HG03095 (cell line): ENCODE results near the gene SF3A2.

Experiments used
- ATAC-seq: cut with Tn5 transposase; IDR thresholded peaks from one replicate; pipeline ENCODE4 v1.9.1; 2021; ENCODE audit warnings: moderate library complexity; ENCODE audit not compliant: unreplicated experiment

Gene SF3A2

DNA sequence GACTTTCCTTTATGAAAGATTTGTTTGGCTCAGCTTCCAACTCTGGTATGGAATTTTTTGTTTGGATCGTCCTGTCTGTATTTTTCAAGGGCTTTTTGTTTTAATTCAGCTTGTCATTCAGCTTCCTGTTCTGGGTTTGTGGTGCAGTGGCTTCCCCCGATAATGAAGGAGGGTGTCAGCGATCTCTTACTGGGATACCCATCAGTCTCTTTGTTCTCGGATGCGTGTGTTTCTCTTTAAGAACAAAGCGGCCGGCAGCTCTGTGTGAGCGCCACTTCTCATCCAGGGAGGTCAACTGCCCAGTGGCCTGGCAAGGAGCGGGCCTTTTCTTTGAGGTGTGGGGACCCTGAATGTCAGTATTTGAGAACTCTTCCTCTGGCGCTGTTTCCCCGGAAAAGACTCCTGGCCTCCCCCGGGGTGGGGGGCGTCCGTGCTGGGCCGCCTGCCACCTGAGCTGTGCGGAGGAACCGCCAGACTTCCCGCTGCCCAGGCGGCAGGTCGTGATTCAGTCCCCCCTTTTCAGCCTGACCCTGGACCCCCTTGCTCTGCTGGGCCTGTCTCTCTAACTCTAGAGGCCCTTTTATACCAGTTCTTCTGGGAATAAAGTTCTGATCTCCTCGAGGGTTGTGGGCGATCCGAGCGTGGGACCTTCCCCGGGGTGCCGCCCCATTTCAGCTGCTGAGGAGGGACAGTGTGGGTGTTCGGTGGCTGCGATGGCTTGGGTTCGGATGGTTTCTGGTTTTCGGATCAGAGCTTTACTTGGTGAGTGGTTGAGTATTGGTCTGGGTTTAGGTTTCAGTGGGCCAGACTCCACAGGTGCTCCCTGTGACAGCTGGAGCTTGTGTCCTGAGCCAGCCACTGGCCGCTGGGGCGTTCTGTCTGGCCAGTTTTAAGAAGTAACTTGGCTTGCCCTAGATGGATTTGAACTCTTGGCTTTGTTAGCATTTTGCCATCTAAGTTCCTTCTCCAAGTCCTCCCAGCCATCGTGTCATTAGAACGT is 3.4 kb downstream of the SF3A2 start:
- ATAC-seq = no peak

DNA sequence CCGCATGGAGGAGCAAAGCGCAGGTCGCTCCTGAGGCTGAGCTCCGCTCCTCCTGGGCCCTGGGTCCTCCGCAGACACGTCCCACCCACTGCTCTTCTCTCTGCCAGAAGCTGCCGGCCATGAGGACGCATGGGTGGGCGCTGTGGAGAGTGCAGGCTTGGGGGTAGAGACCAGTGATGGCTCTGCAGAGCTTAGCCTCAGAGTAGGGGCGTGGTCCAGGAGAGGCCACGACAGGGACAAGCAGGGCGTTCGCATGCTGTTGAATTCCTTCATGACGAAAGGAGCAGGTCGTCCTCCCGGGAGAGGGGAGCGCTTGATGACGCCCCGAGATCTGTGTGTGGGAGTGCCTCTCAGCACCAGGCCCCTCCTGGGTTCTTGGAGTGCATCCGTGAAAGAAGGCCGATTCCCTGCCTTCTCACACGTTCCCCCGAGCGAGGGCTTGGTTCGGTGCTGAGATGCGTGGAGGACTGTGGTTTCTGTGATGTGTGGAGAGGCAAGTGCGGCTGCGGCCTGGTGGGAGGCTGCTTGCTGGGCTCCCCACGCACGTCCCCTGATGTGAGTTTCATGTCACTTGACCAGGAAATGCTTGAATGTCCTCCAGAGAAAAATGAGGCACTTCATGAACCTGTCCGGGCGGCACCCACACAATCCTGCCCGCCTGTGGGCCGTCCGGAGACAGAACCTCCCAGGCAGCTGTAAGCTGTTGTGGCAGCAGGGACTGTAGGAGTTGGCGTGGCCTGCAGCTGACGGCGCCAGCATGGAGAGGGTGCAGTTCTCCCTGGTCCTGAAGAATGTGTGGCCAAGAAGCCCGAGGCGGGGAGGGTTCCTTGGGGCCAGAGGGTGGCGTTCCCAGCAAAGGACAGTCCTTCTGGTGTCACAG is 4.5 kb downstream of the SF3A2 start:
- no peak for ATAC-seq

DNA sequence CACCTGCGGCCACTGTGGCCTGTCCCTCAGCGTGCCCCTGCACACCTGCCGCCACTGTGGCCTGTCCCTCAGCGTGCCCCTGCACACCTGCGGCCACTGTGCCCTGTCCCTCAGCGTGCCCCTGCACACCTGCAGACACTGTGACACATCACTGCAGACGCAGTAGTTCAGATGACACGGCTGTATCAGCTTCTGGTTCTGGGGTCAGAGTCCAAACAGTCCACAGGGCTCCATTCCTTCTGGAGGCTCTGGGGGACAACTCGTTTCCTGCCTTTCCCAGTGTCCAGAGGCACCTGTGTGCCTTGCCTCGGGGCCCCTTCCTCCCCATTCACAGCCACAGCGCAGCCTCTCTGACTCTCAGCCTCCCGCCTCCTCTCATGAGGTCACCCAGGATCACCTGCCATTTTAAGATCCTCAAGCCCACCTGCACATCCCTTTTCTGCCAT is 5.5 kb downstream of the SF3A2 start:
- no peak for ATAC-seq

DNA sequence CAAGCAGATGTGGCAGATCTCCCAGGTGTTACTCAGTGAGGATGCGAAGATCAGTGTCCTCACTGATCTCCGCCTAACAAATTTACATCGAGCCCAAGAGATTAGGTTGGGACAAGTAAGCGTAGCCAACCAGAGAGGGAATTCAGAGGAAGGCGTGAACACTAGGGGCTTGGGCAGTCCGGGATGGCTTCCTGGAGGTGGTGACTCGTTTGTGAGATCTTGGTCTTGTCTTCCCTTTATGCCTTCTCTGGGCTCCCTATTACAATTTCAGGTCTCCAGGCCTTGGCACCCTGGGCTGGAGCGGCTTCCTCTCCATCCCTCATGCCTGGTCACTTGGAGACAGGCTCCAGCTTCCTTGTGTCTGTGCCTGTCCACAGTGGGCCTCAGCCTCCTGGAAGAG is 6.2 kb downstream of the SF3A2 start:
- ATAC-seq = no peak

DNA sequence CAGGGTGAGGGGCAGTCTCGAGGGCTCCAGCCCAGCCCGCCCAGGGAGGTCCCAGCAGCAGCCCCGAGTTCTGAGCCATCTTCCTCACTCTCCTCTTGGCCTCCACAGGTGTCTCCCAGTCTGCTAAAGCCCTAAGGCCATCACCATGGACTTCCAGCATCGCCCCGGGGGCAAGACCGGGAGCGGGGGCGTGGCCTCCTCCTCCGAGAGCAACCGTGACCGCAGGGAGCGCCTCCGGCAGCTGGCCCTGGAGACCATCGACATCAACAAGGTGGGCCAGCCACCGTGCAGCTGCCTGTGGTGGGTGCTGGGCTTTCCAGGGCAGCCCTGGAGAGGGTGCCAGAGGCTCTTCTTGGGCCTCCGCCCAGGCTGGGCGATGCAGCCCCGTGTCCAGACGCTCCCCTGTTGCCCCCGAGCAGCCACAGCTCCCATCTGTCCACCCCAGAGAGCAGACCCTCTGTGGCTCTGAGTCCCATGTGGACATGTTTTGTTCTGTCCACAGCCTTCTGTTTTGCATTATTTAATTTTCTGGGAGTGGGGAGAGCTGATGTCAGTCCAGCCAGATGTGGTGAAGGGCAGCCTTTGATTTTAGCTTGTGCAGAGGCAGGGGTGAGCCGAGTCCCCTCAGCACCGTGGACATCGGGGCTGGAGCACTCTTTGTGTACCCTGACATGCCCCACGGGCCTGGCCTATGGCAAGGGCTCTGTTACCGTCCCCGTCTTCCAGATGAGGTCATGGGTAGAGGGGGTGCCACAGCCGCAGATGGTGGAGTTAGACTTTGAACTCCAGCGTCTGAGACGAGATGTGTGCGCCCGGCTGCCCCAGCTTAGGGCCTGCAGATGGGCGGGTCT is 6.9 kb downstream of the SF3A2 start:
- no peak for ATAC-seq

DNA sequence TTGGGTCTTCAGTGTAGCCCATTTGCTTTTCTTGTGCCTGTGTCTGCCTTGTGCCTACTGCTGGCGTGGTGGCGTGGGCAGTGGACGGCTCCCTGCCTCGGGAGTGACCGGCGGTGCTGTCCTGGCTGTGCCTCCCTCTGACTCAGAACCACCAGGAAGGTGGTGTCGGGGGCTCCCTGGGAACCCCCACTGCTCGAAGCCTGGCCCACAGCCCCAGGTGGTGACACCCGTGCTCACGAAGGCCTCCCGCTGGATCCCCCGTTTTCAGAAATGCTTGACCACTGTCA is 7.4 kb downstream of the SF3A2 start:
- ATAC-seq = no peak

DNA sequence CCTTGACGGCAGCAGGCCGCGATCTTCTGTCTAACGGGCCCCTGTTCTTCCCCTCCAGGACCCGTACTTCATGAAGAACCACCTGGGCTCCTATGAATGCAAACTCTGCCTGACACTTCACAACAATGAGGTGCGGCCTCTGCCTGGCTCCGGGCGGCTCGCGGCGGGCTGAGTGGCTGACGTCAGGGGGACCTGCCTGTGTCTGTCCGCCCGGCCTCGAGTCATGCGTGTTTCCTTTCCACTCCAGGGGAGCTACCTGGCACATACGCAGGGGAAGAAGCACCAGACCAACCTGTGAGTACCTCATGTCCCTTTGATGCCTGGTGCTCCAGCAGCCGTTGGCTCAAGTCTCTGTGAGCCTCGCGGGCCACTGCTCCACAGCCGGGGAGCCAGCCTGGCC is 7.9 kb downstream of the SF3A2 start:
- ATAC-seq = no peak

DNA sequence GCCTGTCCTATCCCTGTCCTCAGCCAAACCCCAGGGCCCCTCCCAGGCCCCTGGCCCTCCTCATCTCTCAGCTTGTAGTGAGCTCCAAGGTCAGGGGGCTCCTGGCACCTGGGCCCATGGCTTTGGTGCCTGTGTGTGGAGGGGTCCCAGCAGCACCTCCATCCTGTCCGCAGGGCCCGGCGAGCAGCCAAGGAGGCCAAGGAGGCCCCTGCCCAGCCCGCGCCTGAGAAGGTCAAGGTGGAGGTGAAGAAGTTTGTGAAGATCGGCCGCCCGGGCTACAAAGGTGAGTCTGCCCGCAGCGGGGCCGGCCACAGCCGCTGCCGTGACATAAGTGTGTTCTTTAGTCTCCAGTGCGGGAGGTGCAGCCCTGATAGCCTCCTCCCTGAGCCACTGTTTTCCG is 8.6 kb downstream of the SF3A2 start:
- ATAC-seq = no peak

DNA sequence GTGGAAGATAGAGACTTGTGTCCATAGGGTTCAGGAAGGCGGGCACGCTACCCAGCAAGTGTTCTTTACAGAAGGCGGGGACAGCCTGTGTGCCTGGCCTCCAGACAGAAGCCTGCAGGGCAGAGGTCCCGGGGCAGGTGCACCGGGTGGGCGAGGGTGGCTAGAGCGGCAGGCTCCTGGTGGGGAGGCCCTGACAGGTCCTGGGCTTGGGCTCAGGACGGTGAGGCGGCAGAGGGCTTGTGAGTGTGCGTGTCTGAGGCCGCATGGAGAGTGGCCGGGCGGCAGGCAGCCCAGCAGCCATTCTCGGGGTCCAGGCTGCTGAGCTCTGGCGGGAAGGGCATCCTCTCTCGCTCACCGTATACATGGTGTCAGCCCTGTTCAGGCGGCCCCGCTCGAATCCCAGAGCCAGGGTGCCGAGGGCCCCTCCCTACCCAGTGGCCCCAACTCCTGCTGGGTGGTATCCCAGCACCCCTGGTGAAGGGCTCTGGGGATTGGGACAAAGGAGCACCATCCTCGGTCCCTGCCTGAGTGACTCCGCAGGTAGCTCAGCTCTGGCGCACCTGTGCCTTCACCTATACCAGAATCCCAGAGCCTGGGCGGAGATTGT is 9.5 kb downstream of the SF3A2 start:
- ATAC-seq = no peak

DNA sequence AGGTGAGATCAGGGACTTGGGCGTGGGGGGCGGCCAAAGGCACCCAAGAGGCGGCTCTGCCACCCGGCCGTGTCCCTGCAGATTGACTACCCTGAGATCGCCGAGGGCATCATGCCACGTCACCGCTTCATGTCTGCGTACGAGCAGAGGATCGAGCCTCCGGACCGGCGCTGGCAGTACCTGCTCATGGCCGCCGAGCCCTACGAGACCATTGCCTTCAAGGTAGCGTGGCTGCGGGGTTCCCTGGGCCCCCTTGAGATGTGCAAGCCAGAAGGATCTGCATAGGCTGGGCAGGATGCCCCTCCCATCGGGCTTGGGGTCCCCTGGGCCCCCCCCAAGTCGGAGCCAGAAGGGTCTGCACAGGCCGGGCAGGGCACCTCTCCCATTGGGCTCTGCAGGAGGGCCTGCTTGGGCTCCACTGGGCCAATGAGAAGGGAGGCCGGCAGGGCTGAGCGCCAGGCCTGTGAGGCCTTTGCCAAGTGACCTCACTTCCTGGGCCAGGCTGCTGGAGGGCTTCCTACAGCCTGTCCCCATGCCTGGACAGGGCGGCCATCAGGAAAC is 10.3 kb downstream of the SF3A2 start:
- no peak for ATAC-seq

DNA sequence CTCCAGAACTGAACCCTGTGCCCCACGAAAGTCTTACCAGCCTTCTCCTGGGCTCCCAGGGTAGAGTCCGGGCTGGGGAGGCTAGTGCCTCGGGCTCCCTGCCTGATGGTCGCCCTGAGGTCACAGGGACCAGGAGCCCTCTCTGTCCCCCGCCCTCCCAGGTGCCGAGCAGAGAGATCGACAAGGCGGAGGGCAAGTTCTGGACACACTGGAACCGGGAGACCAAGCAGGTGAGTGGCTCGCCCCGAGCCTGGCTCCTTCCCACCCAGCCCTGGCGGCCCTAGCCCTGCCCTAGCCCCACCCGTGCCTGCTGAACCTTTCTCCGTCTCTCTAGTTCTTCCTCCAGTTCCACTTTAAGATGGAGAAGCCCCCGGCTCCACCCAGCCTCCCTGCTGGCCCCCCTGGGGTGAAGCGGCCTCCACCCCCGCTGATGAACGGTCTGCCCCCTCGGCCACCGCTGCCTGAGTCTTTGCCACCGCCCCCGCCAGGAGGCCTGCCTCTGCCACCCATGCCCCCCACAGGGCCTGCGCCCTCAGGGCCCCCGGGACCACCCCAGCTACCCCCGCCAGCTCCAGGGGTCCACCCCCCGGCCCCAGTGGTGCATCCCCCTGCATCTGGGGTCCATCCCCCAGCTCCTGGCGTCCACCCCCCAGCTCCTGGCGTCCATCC is 10.9 kb downstream of the SF3A2 start:
- ATAC-seq = no peak

DNA sequence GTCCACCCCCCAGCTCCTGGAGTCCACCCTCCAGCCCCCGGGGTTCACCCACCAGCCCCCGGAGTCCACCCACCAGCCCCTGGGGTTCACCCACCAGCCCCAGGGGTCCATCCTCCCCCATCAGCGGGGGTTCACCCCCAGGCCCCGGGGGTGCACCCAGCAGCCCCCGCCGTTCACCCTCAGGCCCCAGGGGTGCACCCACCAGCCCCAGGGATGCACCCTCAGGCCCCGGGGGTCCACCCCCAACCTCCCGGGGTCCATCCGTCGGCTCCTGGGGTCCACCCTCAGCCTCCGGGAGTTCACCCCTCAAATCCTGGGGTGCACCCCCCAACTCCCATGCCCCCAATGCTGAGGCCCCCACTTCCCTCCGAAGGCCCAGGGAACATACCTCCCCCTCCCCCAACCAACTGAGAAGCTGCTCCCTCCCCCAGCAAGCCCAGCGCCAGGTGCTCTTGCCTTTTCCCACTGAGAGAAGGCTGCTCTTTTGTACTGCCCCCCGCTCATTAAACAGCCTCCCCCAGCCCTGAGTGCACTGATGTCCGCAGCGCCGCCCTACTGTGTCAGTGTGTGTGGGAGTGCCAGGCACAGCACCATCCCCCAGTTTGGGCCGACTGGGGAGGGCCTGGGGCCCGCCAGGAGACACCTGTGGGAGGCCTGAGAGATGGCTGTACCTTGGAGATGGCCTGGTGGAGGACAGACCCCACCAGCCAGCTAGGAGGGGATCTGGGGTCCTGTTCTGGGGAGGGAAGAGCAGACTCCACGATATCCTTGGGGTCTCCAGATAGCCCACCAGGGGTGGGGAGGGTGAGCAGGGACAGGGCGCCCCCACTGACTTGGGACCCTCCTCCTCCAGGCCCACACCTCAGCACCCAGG is 11.7 kb downstream of the SF3A2 start:
- no peak for ATAC-seq

DNA sequence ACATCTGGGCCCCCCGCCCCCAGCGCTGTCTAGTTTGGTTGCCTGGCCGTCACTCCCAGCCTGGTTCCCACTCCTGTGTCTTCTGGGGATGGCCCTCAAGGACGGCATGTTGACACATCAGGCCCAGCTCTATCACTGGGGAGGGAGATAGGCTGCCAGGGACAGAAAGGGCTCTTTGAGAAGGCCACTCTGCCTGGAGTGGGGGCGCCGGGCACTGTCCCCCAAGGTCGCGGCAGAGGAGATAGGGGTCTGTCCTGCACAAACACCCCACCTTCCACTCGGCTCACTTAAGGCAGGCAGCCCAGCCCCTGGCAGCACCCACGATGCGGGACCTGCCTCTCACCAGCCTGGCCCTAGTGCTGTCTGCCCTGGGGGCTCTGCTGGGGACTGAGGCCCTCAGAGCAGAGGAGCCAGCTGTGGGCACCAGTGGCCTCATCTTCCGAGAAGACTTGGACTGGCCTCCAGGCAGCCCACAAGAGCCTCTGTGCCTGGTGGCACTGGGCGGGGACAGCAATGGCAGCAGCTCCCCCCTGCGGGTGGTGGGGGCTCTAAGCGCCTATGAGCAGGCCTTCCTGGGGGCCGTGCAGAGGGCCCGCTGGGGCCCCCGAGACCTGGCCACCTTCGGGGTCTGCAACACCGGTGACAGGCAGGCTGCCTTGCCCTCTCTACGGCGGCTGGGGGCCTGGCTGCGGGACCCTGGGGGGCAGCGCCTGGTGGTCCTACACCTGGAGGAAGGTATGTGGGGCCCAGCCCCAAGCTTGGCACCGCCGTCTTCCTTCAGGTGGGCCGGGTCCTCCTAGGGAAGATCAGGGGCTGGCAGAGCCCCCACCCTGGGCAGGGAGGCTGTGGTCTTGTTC is 12.6 kb downstream of the SF3A2 start, which contains the start of gene AMH:
TSS of gene AMH (plus strand) at position 314 of the 857 bp plus-strand sequence. CDS start at position 324, 10 bp downstream.
- ATAC-seq = no peak

DNA sequence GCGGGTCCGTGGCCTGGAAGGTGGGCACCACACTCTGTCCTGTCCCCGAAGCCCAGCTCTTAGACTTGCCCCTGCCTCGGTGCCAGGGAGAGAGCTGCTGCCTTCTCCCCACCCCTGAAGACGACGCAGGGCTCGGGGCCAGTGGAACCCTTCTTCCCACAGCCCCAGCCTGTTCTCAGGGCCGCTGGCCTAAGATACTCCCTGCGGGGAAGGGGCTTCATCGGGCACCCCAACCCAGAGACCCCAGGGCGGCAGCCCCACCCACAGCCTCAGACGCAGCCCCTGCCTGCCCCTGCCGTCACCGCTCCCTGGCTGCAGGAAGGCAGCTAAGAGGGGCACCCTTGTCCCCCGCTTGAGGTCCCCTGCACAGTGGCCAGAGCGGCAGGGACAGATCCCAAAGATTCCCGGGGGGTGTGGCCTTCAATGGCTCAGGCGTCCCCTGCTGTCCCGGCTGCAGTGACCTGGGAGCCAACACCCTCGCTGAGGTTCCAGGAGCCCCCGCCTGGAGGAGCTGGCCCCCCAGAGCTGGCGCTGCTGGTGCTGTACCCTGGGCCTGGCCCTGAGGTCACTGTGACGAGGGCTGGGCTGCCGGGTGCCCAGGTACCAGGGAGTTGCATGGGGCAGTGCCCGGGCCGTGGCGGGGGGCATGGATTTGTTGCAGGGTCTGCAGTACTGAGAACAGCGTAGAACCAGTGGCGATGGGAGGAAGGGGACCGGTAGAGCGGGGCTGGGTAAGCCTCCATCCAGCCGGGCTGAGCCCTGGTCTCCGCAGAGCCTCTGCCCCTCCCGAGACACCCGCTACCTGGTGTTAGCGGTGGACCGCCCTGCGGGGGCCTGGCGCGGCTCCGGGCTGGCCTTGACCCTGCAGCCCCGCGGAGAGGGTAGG is 13.5 kb downstream of the SF3A2 start:
- no peak for ATAC-seq

DNA sequence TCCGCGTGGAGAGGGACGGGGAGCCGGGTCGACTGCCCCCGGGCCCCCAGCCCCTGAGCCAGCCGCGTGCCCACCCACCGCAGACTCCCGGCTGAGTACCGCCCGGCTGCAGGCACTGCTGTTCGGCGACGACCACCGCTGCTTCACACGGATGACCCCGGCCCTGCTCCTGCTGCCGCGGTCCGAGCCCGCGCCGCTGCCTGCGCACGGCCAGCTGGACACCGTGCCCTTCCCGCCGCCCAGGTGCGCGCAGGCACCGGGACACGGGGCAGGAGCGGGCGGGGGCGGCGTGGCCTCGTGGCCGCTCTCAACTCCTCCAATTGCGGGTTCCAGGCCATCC is 14.1 kb downstream of the SF3A2 start:
- ATAC-seq = no peak

DNA sequence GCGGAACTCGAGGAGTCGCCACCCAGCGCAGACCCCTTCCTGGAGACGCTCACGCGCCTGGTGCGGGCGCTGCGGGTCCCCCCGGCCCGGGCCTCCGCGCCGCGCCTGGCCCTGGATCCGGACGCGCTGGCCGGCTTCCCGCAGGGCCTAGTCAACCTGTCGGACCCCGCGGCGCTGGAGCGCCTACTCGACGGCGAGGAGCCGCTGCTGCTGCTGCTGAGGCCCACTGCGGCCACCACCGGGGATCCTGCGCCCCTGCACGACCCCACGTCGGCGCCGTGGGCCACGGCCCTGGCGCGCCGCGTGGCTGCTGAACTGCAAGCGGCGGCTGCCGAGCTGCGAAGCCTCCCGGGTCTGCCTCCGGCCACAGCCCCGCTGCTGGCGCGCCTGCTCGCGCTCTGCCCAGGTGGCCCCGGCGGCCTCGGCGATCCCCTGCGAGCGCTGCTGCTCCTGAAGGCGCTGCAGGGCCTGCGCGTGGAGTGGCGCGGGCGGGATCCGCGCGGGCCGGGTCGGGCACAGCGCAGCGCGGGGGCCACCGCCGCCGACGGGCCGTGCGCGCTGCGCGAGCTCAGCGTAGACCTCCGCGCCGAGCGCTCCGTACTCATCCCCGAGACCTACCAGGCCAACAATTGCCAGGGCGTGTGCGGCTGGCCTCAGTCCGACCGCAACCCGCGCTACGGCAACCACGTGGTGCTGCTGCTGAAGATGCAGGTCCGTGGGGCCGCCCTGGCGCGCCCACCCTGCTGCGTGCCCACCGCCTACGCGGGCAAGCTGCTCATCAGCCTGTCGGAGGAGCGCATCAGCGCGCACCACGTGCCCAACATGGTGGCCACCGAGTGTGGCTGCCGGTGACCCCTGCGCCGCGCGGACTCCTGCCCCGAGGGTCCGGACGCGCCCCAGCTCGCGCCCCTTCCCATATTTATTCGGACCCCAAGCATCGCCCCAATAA is 14.8 kb downstream of the SF3A2 start:
- ATAC-seq = no peak
